ENCODE results near the gene PEMT. TPM values are rescaled to one million over a fixed set of nuclear protein-coding genes. Genes with fewer than 3 reads are reported as not detected.

PEMT gene
- total RNA-seq, 1 experiment from 2014 or later = 27.0 TPM

GRCh38 chr17:17565471-17566339 lies 25.8 kb downstream of the PEMT start:
- BruUV-seq (replicated peaks) = no TSS peak
- no peaks in the 10 kb centered on the region for H3K4me1 ChIP-seq (ENCODE audit: control insufficient read depth, insufficient read depth, low read length)
- ATAC-seq (no peak), DNase-seq (ENCODE audit: low read depth, low spot score) (no peak)
- in situ Hi-C loops (cut with HindIII; ENCODE audit: low pct_unique_long_range_greater_than_20kb, low sequenced_read_pairs) = no loop called here
- ChIA-PET POLR2A (no interaction called here), CTCF (no interaction called here)
- no peaks in the 10 kb centered on the region for H3K9me3 ChIP-seq (ENCODE audit: control insufficient read depth, insufficient read depth, low read depth, low read length)
- H3K27ac ChIP-seq (ENCODE audit: low read length) = no peak overlapping the region
- TF ChIP-seq POLR2AphosphoS5 (IDR thresholded peaks at IDR 0.05; ENCODE audit: low read depth, low read length) = no peak
- TF ChIP-seq REST (IDR thresholded peaks at IDR 0.05; ENCODE audit: insufficient read depth in 1 of 2, low read depth in 2 of 2, low read length in 1 of 2) = no peak
- no peak for TF ChIP-seq SIN3A (IDR thresholded peaks at IDR 0.05; ENCODE audit: borderline replicate concordance, insufficient read depth, low read depth, low read length)
- no peak for TF ChIP-seq TCF7L2 (IDR thresholded peaks at IDR 0.05; ENCODE audit: low read depth, low read length)
- no peak for TF ChIP-seq CTCF (IDR thresholded peaks at IDR 0.05)
- H3K27me3 ChIP-seq (ENCODE audit: control insufficient read depth, insufficient read depth, low read length) = no peaks in the 10 kb centered on the region
- H3K4me3 ChIP-seq (ENCODE audit: low read depth in 2 of 2, low read length in 2 of 2) = no peak overlapping the region
- intact Hi-C loops (cut with micrococcal nuclease; ENCODE audit: unreplicated experiment) = loop anchor here (5.0 kb wide), 1 partner anchor 68 kb away; the partner anchor contains the start of gene RASD1
- H3K36me3 ChIP-seq (ENCODE audit: control insufficient read depth, insufficient read depth, low read length) = no peaks in the 10 kb centered on the region

- ATAC-seq = no peak
- in situ Hi-C loops (cut with HindIII; ENCODE audit: low pct_unique_long_range_greater_than_20kb, low sequenced_read_pairs) (no loop called here), intact Hi-C loops (cut with micrococcal nuclease; ENCODE audit: unreplicated experiment) (loop anchor here (5.0 kb wide), 1 partner anchor 68 kb away; the partner anchor contains the start of gene RASD1)
- no peaks in the 10 kb centered on the region for H3K27me3 ChIP-seq (ENCODE audit: control insufficient read depth, insufficient read depth, low read length)
- BruUV-seq (replicated peaks) = no TSS peak
- no peak overlapping the region for H3K27ac ChIP-seq (ENCODE audit: low read length)
- DNase-seq (ENCODE audit: low read depth, low spot score) = no peak
- H3K36me3 ChIP-seq (ENCODE audit: control insufficient read depth, insufficient read depth, low read length) = no peaks in the 10 kb centered on the region
- ChIA-PET POLR2A (no interaction called here), CTCF (no interaction called here)
- no peaks in the 10 kb centered on the region for H3K4me1 ChIP-seq (ENCODE audit: control insufficient read depth, insufficient read depth, low read length)
- H3K4me3 ChIP-seq (ENCODE audit: low read depth in 2 of 2, low read length in 2 of 2) = no peak overlapping the region
- H3K9me3 ChIP-seq (ENCODE audit: control insufficient read depth, insufficient read depth, low read depth, low read length) = no peaks in the 10 kb centered on the region
- TF ChIP-seq CTCF (IDR thresholded peaks at IDR 0.05) (no peak), REST (IDR thresholded peaks at IDR 0.05; ENCODE audit: insufficient read depth in 1 of 2, low read depth in 2 of 2, low read length in 1 of 2) (no peak), SIN3A (IDR thresholded peaks at IDR 0.05; ENCODE audit: borderline replicate concordance, insufficient read depth, low read depth, low read length) (no peak), POLR2AphosphoS5 (IDR thresholded peaks at IDR 0.05; ENCODE audit: low read depth, low read length) (no peak), TCF7L2 (IDR thresholded peaks at IDR 0.05; ENCODE audit: low read depth, low read length) (no peak)
Observed at GRCh38 chr17:17564896-17565295, 26.6 kb downstream of the PEMT start.

Data from Panc1 (cell line).